Endothelial cell of umbilical vein (primary cell): Measurements from ENCODE around the gene STAB2. TPM values are rescaled to one million over a fixed set of nuclear protein-coding genes. Genes with fewer than 3 reads are reported as not detected.

Source experiments
- BruUV-seq: library from RNA; stranded (reverse); fragments of 400-500 nt; replicated peaks from 2 replicates; lab custom pipeline; 2021; lab: Mats Ljungman, UMichigan
- CTCF ChIA-PET: fragments of 300-600, 350-600 bp; sonication (Branson Sonifier 250); formaldehyde crosslinking; loops from one replicate; lab custom pipeline; 2021; ENCODE audit warnings: antibody characterized with exemption, inconsistent platforms; lab: Charles Lee
- POLR2A ChIA-PET: fragments of 300-600, 350-600 bp; sonication (Branson Sonifier 250); formaldehyde crosslinking; loops from one replicate; lab custom pipeline; 2021; ENCODE audit warnings: antibody characterized with exemption, inconsistent platforms; lab: Charles Lee
- DNase-seq: peaks from one replicate; pipeline ENCODE4 v3.0.0-alpha.2; 2011; ENCODE audit warnings: low read depth, low spot score
- FAIRE-seq: peaks from 2 replicates; lab custom pipeline; 2011; peaks lifted over from hg19 to GRCh38; lab: Jason Lieb, UNC
- H2AFZ ChIP-seq: 2 replicates; pipeline ENCODE4 v1.6.0; 2012; ENCODE audit warnings: low read depth, low read length, control low read depth, inconsistent platforms
- H3K27ac ChIP-seq: 2 replicates; pipeline ENCODE4 v1.5.1; 2011; ENCODE audit warnings: low read depth, mild to moderate bottlenecking, control low read depth, low read length, moderate library complexity; ENCODE audit not compliant: insufficient read depth
- H3K27me3 ChIP-seq, 2 experiments: 2 replicates each; pipeline versions ENCODE4 v1.6.0 to v1.6.1; 2011; ENCODE audit warnings: low read length in 2 of 2, mixed read lengths in 1 of 2; ENCODE audit not compliant: control insufficient read depth in 2 of 2, insufficient read depth in 2 of 2
- H3K36me3 ChIP-seq, 2 experiments: 2 replicates in 1 of 2; 3 replicates in 1 of 2; pipeline ENCODE4 v1.5.1; 2011; ENCODE audit warnings: low read length in 2 of 2, mild to moderate bottlenecking in 1 of 2, moderate library complexity in 1 of 2; ENCODE audit not compliant: control insufficient read depth in 2 of 2, insufficient read depth in 2 of 2; ENCODE audit errors: extremely low read depth in 1 of 2
- H3K4me1 ChIP-seq: 3 replicates; pipeline ENCODE4 v1.5.1; 2011; ENCODE audit warnings: mild to moderate bottlenecking, low read length; ENCODE audit not compliant: control insufficient read depth, insufficient read depth; ENCODE audit errors: extremely low read depth
- H3K4me2 ChIP-seq: 2 replicates; pipeline ENCODE4 v1.6.1; 2011; ENCODE audit warnings: low read length, control low read depth, mixed read lengths; ENCODE audit not compliant: insufficient read depth
- H3K4me3 ChIP-seq, 3 experiments: fragments of 200-600 bp in 1 of 3; sonication (generic), shearing (Covaris generic) in 1 of 3; replicated peaks in 1 of 3; 2 replicates each; pipeline ENCODE4 v1.5.1; 2011 to 2016; ENCODE audit warnings: control low read depth in 3 of 3, low read length in 3 of 3, mild to moderate bottlenecking in 2 of 3, inconsistent platforms in 1 of 3, low read depth in 1 of 3, moderate library complexity in 1 of 3; ENCODE audit not compliant: insufficient read depth in 1 of 3
- H3K79me2 ChIP-seq: 2 replicates; pipeline ENCODE4 v1.6.0; 2012; ENCODE audit warnings: low read length, inconsistent platforms; ENCODE audit not compliant: control insufficient read depth, insufficient read depth
- H3K9ac ChIP-seq: replicated peaks from 2 replicates; pipeline ENCODE3; 2011; ENCODE audit warnings: low read length, control low read depth; ENCODE audit not compliant: insufficient read depth; ENCODE audit errors: extremely low read depth
- H3K9me1 ChIP-seq: replicated peaks from 3 replicates; pipeline ENCODE4 v1.6.0; 2011; ENCODE audit warnings: mild to moderate bottlenecking, low read length; ENCODE audit not compliant: control insufficient read depth, insufficient read depth; ENCODE audit errors: extremely low read depth
- H3K9me3 ChIP-seq: replicated peaks from 2 replicates; pipeline ENCODE4 v1.5.1; 2012; ENCODE audit warnings: low read length, inconsistent platforms; ENCODE audit not compliant: control insufficient read depth, insufficient read depth
- H4K20me1 ChIP-seq: replicated peaks from 2 replicates; pipeline ENCODE3; 2011; ENCODE audit warnings: mild to moderate bottlenecking, low read length; ENCODE audit not compliant: control insufficient read depth, insufficient read depth; ENCODE audit errors: extremely low read depth
- EZH2 ChIP-seq: IDR thresholded peaks from 2 replicates; pipeline ENCODE4 v1.6.1; 2012; ENCODE audit warnings: borderline replicate concordance, low read depth, mild to moderate bottlenecking, moderate library complexity, low read length, inconsistent platforms; ENCODE audit not compliant: severe bottlenecking
- FOS ChIP-seq: IDR thresholded peaks from 2 replicates; pipeline ENCODE4 v1.6.1; 2011; ENCODE audit warnings: mild to moderate bottlenecking, low read length, moderate library complexity, borderline replicate concordance; ENCODE audit not compliant: insufficient read depth
- GATA2 ChIP-seq: IDR thresholded peaks from 2 replicates; pipeline ENCODE4 v1.7.0; 2011; ENCODE audit warnings: low read depth, mild to moderate bottlenecking, moderate library complexity, mixed read lengths, low read length; ENCODE audit not compliant: insufficient read length, insufficient read depth
- JUN ChIP-seq: IDR thresholded peaks from 2 replicates; pipeline ENCODE4 v1.6.1; 2011; ENCODE audit warnings: borderline replicate concordance, low read depth; ENCODE audit not compliant: insufficient read length, insufficient read depth
- MYC ChIP-seq: IDR thresholded peaks from one replicate; pipeline ENCODE4 v1.6.1; 2011; ENCODE audit warnings: mild to moderate bottlenecking, low read depth, low read length
- POLR2A ChIP-seq: IDR thresholded peaks from 2 replicates; pipeline ENCODE4 v1.6.1; 2012; ENCODE audit warnings: low read depth, mild to moderate bottlenecking, control low read depth, low read length
- POLR2AphosphoS5 ChIP-seq: IDR thresholded peaks from 2 replicates; pipeline ENCODE4 v1.6.1; 2012; ENCODE audit warnings: low read depth, mild to moderate bottlenecking, control low read depth, low read length, moderate library complexity; ENCODE audit not compliant: insufficient read depth
- dilution Hi-C: fragments of 300-500 bp; cut with MboI; formaldehyde crosslinking; loops from one replicate; pipeline ENCODE4 v1.15.0; 2019; ENCODE audit warnings: low sequenced_read_pairs; ENCODE audit not compliant: extremely low pct_ligation_motif_present
- intact Hi-C: fragments of 100-400 bp; cut with micrococcal nuclease; formaldehyde crosslinking; loops from one replicate; pipeline ENCODE4 v1.10.0; 2022
- polyA plus RNA-seq, 4 experiments: library from polyadenylated mRNA; depleted of rRNA in 3 of 4; stranded (reverse) in 3 of 4; unstranded in 1 of 4; fragments of >200 nt; gene quantifications; 2 replicates each; pipeline versions ENCODE4 v1.2.1 to v1.2.3, GENCODE V29; 2011 to 2012; ENCODE audit warnings: missing spikeins in 1 of 4
- total RNA-seq: library from RNA; stranded (reverse); gene quantifications from 2 replicates; pipeline ENCODE4 v1.2.3, GENCODE V29; 2021
- TF ChIP-seq, protein P1 (sequence below): IDR thresholded peaks from 2 replicates; pipeline ENCODE4 v1.6.1; 2011; ENCODE audit not compliant: insufficient read depth, insufficient read length
- TF ChIP-seq, protein P2 (sequence below), 2 donors: IDR thresholded peaks; 1 replicate in 1 of 2; 2 replicates in 1 of 2; pipeline ENCODE4 v1.5.1; 2011; ENCODE audit warnings: low read length in 2 of 2, mild to moderate bottlenecking in 2 of 2, moderate library complexity in 2 of 2, control low read depth in 1 of 2, inconsistent platforms in 1 of 2, low read depth in 1 of 2; ENCODE audit not compliant: insufficient read depth in 1 of 2; ENCODE audit errors: extremely low read depth in 1 of 2

Gene STAB2
- total and polyA plus RNA-seq, 2 donors (not counting 3 experiments of a cell fraction or from before 2014, with no cell fraction given): 0.01 TPM; not detected in 1

DNA sequence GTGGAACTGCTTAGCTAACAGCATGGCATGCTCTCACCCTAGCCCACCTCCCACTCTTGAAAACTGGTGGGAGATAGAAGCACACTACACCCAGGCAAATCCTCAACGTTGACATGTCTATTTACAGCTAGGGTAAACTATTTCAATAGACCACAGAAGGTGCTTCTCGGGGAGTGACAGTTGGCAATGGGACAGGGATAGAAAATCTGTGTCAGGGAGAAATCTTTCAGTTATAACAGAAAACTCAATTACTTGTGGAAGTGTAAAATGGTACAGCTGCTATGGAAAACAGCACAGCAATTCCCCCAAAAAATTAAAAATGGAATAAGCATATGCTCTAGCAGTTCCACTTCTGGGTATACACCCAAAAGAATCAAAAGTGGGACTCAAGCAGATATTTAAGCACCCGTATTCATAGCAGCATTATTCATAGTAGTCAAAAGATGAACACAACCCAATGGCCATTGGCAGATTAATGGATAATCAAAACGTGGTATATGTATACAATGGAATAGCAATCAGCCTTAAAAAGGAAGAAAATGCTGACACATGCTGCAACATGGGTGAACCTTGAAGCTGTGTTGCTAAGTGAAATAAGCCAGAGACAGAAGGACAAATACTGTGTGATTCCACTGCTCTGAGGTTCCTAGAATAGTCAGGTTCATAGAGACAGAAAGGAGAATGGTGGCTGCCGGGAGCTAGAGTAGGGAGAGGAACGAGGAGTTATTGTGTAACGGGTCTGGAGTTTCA, 92.5 kb downstream of the STAB2 start:
- Histone ChIP-seq H2AFZ (no peak overlapping the region), H3K4me2 (no peak overlapping the region), H3K79me2 (no peaks in the 10 kb centered on the region), H3K9me1 (no peaks in the 10 kb centered on the region), H3K27ac (no peak overlapping the region), H3K4me1 (no peaks in the 10 kb centered on the region), H3K27me3 (no peaks in the 10 kb centered on the region), H3K9me3 (no peaks in the 10 kb centered on the region), H3K4me3 (no peak overlapping the region), H3K9ac (no peak overlapping the region), H3K36me3 (no peaks in the 10 kb centered on the region), H4K20me1 (no peaks in the 10 kb centered on the region)
- intact Hi-C loops: no loop called here
- ChIA-PET POLR2A (no interaction called here), CTCF (no interaction called here)
- TF ChIP-seq EZH2 (no peak), GATA2 (no peak), JUN (no peak), POLR2A (no peak)
- TF ChIP-seq, protein P1, sequence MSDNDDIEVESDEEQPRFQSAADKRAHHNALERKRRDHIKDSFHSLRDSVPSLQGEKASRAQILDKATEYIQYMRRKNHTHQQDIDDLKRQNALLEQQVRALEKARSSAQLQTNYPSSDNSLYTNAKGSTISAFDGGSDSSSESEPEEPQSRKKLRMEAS: no peak
- DNase-seq (no peak), FAIRE-seq (no peak)
- no TSS peak for BruUV-seq
- dilution Hi-C loops: no loop called here

DNA sequence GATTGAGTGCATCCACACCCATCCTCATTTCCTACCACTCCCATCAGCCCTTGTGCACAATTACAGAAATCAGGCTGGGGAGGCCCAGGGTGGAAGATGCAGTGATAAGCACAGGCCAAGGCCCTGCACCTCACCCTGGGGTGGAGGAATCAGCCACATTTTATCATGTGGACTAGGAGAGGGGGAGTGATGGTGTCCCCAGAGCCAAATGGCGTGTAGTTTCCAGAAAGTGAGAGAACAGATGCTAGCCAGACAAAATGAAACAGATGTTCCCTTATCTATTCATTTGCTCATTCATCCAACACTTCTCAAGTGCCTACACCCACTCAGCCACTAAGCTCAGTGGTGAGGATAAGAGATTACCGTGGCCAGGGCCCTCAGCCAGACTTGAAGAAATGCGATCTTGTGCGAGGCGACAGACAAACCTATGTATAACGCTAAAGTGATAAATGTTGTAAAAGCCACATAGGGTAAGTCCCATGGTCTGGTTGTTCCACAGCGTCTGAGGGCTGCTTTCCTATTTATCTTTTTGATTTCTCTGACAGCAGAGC, 93.6 kb downstream of the STAB2 start:
- dilution Hi-C loops (no loop called here), intact Hi-C loops (no loop called here)
- no peak overlapping the region for H3K4me3 ChIP-seq
- H3K79me2 ChIP-seq: no peaks in the 10 kb centered on the region
- no peaks in the 10 kb centered on the region for H3K36me3 ChIP-seq
- H3K4me2 ChIP-seq: no peak overlapping the region
- H3K9ac ChIP-seq: no peak overlapping the region
- H3K4me1 ChIP-seq: no peaks in the 10 kb centered on the region
- CTCF ChIA-PET: no interaction called here
- DNase-seq (no peak), FAIRE-seq (no peak)
- H3K9me1 ChIP-seq: no peaks in the 10 kb centered on the region
- H2AFZ ChIP-seq: no peak overlapping the region
- BruUV-seq: no TSS peak
- no peak overlapping the region for H3K27ac ChIP-seq
- POLR2A ChIA-PET: no interaction called here
- H3K27me3 ChIP-seq: no peaks in the 10 kb centered on the region
- H3K9me3 ChIP-seq: no peaks in the 10 kb centered on the region
- TF ChIP-seq POLR2A (no peak), GATA2 (no peak), FOS (no peak), JUN (no peak), POLR2AphosphoS5 (no peak), MYC (no peak), EZH2 (no peak)
- TF ChIP-seq, protein P2, sequence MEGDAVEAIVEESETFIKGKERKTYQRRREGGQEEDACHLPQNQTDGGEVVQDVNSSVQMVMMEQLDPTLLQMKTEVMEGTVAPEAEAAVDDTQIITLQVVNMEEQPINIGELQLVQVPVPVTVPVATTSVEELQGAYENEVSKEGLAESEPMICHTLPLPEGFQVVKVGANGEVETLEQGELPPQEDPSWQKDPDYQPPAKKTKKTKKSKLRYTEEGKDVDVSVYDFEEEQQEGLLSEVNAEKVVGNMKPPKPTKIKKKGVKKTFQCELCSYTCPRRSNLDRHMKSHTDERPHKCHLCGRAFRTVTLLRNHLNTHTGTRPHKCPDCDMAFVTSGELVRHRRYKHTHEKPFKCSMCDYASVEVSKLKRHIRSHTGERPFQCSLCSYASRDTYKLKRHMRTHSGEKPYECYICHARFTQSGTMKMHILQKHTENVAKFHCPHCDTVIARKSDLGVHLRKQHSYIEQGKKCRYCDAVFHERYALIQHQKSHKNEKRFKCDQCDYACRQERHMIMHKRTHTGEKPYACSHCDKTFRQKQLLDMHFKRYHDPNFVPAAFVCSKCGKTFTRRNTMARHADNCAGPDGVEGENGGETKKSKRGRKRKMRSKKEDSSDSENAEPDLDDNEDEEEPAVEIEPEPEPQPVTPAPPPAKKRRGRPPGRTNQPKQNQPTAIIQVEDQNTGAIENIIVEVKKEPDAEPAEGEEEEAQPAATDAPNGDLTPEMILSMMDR (IDR thresholded peaks at IDR 0.05; ENCODE audit: extremely low read depth in 1 of 2, insufficient read depth in 1 of 2, low read depth in 1 of 2, low read length in 2 of 2): no peak
- TF ChIP-seq, protein P1: no peak
- no peaks in the 10 kb centered on the region for H4K20me1 ChIP-seq
